NCI-H146 treated with DMSO at 0.1 percent for 48 hours (cell line): ENCODE results near the gene DIAPH2.

Experiments
- DNase-seq: peaks from one replicate; lab custom pipeline; 2025; ENCODE audit not compliant: unreplicated experiment; lab: John Stamatoyannopoulos, UW

DIAPH2 gene

DNA sequence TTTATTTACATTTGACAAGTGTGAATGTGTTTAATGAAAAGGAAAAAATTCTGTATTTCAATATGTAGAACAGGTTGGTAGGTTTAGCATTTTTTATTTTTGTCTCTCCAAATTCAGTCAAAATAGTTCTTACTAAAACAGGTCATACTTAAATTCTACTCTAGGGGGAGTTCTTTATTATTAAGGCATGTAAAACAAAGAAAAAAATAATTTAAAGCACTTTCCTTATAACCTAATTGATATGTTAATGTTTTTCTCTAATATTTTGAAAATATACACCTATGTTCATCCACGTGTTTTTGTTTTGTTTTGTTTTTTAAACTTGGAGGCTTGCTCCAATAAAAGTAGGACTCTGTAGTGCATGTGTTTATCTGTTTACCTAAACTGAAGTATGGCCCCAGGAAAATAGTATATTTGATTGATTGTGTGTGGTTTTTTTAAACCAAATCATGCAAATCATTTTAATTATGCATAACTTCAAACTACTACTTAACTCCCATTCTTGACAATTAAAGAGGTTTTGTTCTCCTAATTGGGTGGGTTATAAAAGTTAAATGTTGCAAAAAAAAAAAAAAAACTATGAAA is 761.7 kb downstream of the DIAPH2 start:
- DNase-seq, result no peak

DNA sequence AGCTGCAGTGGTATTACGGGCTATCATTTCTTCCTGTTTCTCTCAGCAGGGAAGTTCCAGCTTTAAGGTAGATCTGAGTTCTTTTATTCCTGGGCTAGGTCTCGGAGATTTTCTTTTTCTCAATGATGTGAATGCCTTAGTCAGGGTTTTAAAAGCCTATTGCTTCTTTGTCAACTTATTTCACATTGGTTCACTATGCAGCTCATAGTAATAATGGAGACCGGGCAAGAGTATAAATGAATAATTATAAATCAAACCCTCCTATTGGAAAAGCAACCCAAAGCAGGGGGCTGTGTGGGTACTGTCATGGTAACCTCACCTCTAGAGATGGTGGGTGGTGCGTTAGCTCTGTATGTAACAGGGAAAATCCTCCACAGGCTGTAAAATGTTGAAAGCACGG is 762.7 kb downstream of the DIAPH2 start:
- no peak for DNase-seq

DNA sequence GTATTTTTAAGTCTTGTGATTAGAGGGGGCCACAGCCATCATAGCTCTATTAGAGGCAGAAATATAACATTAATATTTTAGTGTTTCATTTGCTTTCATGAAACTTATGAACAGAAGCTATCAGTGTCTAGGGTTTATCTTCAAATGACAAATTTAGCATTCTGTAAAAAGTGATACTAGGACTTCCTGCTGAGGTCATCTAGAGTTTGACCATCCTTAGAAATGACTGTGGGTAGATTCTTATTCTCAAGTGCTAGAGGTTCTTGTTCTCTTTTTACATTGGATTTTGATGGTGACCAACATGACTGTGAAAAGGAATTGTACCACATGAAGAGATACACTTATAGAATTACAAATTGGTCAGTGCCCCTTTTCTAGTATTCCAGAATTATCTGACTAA is 767.6 kb downstream of the DIAPH2 start:
- no peak for DNase-seq

DNA sequence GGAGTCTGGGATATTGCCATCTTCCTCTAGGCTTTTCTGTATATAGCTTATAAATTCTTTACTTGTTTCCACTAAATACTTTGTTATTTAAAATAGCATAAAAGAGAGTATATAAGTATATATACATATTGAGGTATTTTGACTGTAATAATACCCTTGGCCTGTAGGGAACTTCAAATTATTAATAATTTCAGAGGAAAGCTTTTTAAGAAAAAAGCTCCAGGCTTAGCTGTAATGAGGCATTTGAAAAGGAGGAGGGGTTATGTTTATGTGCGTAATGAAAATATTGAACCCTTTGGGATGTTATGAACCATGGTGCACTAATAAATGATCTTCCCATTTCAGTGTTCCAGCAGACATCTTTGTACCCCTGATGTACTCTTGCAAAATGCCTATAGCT is 777.1 kb downstream of the DIAPH2 start:
- DNase-seq, result no peak

DNA sequence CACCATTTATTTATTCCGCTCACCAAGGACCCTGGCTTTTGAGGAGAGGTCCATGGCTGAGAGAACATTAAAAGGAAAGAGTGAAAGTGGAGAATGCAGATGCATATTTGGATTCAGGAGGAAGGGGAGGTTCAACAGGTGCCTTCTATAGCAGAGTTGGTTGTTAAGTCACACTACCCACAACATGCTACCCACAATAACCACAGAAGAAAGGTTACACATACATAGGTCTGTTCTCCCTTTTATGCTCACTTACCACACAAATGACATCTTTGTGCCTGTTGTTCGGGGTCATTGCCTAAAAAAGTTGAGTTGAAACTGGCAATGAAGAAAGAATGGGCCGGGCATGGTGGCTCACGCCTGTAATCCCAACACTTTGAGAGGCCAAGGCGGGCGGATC is 786.4 kb downstream of the DIAPH2 start:
- DNase-seq, result no peak

DNA sequence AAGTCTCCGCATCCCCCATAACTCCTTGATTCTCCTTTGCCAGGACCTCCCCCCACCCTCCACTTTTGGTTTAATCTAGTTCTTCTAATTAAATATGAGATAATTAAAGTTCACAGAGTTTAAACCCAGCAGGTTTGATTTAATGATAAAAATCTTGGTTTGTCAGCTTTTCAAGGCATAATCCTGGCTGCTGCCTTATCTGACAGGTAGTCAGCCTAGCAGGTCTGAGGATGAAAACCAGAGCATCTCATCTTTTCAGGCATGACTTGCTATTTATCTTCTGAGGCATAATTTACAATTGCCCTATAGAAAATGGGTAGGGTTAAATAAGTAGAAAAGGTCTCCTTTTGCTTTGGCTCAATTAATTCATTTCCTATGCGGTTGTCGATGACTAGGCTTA is 790.3 kb downstream of the DIAPH2 start:
- DNase-seq, result no peak

DNA sequence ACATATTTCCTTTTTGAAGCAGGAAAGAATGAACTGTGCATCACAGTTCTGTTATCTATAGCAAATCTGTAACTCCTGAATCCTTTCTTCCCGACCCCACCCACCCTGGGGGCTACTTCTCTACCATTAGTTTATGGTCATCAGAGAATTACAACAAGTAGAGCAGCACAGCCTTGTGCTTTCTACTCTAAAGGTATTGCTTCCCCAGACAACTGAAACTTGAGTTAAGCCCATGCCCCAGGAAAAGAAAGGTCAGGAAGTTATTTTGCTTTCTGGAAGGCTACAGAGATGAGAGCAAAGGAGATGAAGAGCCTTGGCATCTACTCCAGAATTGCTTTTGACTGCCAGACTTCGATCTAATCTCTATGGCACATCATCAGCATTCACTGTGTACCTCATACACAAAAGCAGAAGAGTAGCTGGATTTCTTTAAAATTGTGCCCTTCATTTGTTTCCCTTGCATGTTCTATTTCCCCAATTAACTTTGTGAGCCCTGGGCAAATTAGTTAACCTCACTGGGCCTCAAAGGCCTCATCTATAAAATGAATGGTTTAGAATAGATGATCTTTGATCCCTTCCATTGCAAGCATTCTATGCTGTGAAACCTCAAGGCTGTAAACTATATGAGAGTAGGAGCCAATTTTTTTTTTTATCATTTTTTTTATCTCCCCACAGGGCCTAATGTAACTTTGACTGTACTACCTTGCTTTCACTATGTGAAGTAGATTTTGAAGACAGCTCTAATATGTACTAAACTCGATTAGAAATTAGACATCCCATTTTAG is 794.7 kb downstream of the DIAPH2 start:
- no peak for DNase-seq

DNA sequence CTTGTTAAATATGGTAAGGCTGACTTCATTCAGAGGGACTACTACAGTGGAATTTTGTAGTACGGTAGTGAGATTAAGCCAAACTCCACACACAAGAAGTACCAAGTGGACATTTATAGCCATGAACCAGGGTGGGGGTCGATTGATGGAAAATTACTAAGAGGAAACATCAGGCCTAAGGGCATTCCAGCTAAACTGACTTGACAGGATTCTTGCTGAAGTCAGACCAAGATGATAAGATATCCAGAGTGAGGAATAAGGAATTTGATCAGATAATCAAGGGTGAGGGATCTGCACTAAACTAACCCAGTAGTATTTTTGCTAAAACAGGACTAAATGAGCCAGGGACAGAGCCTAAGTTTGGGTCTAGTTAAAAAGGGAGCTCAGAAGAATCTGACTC is 796.6 kb downstream of the DIAPH2 start:
- no peak for DNase-seq

DNA sequence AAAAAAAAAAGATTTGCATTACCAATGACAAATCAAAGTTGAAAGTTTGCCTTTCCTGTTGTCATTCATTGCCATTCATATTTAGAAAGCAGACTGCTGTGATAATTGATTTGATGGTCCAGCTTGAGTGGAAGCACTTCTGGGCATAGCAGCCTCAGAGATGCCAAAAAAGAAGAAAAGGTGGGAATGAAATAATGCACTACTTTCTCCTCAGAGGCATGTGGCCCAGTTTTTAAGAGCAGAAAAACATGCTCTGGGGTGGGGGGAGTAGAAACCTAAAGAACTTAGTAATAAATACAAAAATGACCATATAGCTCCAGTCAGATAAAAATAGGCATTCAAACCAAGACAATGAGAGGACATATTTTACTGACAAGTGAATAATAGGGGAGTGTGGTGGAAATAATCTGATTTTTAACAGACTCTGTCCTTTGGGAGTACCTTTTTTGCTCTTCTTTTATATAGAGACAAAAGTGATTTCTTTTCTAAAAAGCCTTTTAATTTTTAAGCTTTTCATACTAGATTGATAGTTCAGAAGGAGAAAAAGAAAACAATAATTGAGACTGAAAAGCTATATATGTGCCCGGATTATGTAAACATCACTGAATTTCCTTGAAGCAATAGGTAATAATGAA is 798.1 kb downstream of the DIAPH2 start:
- DNase-seq, result no peak

DNA sequence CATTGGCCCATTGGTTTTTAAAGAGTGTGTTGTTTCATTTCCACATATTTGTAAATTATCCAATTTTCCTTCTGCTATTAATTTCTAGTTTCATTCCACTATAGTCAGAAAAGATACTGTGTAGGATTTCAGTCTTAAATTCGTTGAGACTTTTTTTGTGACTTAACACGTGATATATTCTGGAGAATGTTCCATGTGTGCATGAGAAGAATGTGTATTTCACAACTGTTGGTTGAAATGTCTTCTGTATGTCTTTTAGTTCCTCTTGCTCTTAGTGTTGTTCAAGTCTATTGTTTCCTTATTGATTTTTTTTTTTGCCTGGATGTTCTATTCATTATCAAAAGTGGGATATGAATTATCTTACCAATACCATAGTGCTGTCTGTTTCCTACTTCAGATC is 806.0 kb downstream of the DIAPH2 start:
- no peak for DNase-seq

DNA sequence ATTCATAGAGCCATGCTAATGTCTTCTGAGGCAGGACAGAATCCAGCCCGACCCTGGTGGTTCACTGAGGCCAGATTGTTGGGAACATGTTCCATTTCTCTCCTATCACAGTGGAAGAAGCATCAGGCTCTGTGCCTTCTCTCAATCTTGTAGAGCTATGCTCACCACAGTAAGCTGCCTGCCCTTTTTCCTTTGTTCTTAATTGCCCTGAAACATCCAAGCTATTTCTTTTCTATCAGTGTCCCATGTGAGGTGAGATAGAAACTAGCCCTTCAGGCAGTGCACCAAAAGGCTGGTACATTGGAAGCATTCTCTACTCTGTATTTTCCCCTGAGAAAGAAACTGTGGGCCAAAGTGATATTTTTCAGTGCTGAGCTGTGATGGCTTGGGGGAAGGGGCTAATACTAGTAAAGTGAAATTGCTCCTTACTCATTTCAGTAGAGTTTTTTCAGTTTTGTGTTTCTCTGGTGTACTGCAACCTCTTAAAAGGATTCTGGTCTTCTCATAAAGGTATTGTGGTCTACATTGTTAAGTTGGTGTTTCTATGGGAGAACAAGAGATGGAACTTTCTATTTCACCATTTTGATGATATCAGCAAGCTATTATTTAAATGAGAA is 810.2 kb downstream of the DIAPH2 start:
- DNase-seq, result no peak

DNA sequence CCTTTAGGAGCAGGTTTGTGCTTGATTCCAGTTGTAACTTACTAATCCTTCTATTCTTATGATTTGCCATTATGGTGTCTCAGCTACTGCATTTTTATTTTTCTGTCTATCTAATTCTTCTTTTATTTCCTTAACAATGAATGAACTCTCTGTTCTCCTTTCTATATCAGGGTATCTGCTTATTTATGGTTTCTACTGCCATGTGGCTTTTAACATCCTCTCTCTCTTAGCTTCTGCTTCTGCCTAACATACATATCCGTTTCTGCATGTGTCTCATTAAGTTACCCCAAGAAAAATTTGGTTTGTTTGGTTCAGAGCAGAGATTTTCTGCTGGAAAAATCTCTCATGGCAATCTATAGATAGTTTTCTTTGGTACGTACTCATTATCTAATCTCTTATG is 813.5 kb downstream of the DIAPH2 start:
- DNase-seq, result no peak

DNA sequence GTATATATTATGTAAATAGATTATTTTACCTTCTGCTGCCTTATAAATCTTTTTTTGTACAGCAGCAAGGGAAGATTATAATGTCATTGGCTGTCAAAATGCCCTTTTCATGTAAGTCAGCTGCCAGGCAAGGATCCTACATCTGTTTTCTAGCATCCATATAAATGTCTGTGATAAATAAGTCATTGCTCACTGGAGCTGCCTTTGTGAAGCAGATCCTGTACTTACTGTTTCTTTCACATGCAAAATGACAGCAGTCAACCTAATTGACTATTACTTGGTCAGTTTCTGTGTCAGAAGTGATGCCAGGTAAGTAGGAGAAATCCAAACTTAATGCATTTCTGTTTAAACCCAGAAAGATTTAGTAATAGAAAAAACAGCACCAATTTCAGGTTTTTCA is 819.8 kb downstream of the DIAPH2 start:
- no peak for DNase-seq

DNA sequence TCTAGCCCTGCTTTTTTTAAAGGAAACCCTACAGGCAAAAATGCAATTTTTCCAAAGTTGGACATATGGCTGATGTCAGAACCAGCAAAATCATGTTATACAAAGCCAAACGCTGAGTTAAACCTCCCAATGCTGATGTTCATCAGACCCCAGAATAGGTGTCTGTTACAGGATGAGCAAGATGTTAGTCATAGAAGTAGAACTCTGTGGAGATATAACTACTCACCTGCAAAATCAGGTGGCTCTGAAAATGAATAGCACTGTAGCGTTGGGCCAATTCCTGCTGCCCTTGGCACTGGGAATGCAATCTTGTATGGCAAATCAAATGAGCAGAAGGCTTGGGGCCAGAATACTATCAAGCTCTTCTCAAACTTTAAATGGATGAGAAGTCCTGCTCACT is 833.1 kb downstream of the DIAPH2 start:
- DNase-seq, result no peak

DNA sequence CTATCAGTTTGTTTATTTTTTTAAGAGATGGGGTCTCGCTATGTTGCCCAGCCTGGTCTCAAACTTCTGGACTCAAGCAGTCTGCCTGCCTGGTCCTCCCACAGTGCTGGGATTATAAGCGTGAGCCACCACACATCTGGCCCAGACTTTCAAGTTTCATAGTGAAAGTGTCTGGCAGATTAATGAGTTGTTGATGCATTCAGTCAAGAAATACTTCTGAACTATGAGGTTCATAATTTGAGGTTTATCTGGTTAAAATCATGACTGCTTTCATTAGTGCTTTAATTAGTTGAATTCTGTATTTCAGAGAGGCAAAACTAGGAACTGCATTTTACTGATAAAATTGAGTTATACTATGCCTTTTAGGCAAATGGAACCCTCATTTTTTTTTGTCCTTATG is 837.7 kb downstream of the DIAPH2 start:
- DNase-seq, result no peak

DNA sequence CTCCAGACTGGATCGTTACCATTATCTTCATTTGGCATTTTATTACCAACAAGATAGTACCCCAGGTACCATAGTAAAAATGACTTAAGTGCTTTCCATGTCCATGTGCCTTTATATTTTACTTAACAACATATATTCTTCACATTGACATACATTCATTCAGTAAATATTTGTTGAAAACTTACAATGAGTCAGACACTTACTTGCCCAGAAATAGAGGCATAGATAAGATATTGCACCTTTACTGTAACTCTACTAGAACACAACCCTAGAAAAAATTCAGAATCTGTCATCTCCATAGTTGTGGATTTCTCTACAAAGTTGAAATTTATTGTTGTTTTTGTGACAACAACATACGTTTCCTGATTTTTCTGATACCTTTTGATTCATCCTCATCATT is 839.7 kb downstream of the DIAPH2 start:
- no peak for DNase-seq

DNA sequence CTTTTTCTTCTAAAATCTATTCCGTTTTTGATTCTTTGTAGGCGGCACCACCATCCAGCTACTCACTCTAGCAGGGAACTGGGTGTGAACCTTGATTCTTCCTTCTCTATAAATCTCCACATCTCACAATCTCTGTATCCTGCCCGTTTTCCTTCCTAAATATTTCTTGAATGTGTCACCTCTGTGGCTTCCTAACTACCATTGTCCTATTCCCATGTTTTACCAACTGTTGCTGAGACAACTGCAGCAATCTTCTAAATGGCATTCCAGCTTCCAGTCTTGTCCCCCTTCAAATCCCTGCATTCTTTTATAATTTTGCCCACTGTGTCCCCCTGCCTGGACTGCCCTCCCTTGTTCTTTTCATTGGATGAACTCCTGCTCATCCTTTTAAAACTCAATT is 840.4 kb downstream of the DIAPH2 start:
- DNase-seq, result no peak

DNA sequence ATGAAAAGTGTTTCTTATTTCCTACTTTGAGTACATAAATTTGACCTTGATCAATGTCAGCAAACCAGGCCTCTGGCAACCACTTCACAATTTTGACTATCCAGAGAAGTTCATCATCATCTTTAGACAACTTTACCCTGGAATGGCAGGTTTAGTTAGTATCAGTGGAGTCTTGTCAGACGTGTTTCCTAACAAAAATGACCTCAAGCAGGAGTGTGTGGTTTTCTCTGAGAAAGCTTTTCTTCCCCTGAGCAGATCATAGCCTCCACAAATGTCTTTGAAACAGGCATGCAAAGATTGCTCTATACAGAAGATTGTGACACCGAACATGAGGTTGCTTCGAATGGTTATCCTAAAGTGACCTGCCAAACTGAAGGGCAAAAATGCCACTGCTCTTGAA is 841.3 kb downstream of the DIAPH2 start:
- no peak for DNase-seq

DNA sequence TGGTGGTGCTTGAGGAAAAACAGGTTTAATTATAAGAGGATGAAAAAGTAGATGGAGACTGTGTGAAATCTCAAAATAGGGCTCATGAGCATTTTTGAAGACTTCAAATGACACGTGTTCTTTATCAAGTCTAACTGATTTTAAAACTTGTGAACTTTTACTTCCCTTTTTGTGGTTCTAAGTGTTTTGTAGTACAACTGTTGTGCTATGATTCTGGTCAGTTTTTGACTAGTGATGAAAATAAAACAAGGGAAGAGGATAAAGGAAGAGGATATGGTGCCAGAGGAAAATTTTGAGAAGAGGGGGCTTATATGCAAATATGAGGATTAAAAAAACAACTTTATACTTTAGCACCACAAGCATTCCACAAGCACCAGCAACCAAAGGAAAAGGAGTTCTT is 843.1 kb downstream of the DIAPH2 start:
- DNase-seq, result no peak

DNA sequence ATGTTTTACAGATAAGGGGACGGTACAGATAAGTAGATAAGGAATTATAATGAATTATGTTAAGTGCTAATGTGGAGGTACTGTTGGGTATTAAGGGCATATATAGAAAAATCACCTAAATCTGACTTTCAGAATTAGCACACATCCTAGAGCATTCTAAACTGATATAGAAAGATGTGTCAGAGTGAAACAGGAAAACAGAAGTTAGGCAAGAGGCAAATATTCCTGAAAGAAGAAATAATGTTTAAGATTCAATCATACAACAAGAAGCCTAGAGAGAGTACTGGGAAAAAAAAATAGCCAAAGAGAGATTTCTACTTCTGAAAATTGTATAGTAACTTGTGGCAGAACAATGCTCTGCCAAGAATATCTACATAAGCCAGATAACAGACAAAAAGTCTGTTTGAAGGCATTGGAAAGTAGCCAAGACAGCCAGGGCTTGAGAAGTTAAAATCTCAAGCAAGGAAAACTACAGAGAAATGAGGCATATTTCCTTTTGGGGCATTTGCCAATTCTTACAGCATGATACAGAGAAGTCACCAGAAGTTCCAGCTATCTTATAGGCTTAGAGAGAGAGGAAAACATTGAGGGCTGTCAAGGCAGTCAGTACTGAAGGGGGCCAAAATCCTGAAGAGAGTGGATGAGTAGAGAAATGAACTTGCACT is 845.0 kb downstream of the DIAPH2 start:
- DNase-seq, result no peak

DNA sequence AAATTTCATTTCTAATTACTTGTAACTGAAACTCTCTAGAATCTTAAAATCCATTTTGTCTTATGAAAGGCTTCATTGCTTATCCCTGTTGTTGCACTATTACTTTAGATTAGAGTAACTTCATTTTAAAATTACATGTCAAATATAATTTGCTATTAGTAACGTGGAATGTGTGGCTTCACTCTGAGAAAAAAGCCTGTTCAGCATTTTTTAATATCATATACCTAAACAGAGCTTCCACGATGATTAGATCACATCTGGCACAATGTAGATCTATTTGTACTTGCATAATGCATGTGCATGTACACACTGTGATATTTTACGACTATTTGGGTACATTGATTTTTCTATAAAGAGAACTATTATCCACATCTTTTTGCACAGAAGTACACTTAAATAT is 847.2 kb downstream of the DIAPH2 start:
- DNase-seq, result no peak

DNA sequence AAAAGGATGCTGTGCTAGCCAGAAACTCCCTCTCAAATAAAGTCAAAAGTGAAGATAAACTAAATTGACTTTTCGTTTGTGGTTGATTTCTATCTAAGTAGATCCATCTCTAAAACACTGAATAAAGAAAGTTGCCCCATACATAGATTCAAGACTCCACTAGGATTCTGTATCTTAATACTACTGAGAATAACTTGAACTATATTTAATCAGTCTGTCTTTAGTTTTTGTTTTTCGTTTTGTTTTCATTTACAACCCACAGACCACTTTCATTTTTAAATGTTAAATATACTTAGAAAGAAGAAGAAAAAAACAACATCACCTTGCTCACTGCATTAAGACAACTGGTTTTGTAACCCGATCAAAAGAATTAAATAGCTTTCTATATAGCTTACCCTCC is 854.1 kb downstream of the DIAPH2 start:
- no peak for DNase-seq
